IMR-90 (cell line): ENCODE measurements around the gene IGF2R. TPM values are rescaled to one million over a fixed set of nuclear protein-coding genes. Genes with fewer than 3 reads are reported as not detected.

Experiments used
- ATAC-seq: fragments of 200-7000 bp; cut with Tn5 transposase; 2 replicates; pipeline ENCODE4 v1.9.1; 2020; ENCODE audit warnings: low read depth, mild to moderate bottlenecking, moderate library complexity
- BruUV-seq: library from RNA; stranded (reverse); fragments of 400-500 nt; replicated peaks from 2 replicates; lab custom pipeline; 2021; lab: Mats Ljungman, UMichigan
- CTCF ChIA-PET: fragments of 300-600 bp; formaldehyde crosslinking; extraction: SDS; loops from one replicate; lab custom pipeline; 2021; ENCODE audit warnings: antibody characterized with exemption; lab: Yijun Ruan, JAX
- POLR2A ChIA-PET: fragments of 300-600 bp; sonication (Branson Sonifier 250); formaldehyde crosslinking; loops from one replicate; lab custom pipeline; 2022; ENCODE audit warnings: antibody characterized with exemption; ENCODE audit not compliant: unreplicated experiment; lab: Charles Lee
- DNase-seq: peaks from one replicate; pipeline ENCODE4 v3.0.0; 2013
- H2AFZ ChIP-seq: replicated peaks from 2 replicates; pipeline ENCODE3; 2013; ENCODE audit warnings: low read length, mild to moderate bottlenecking; ENCODE audit not compliant: poor library complexity
- H2AK5ac ChIP-seq: 2 replicates; pipeline ENCODE4 v1.6.1; 2013; ENCODE audit warnings: low read depth, low read length, inconsistent platforms
- H2AK9ac ChIP-seq: replicated peaks from 2 replicates; pipeline ENCODE3; 2013; ENCODE audit warnings: mild to moderate bottlenecking, low read depth, low read length, moderate library complexity; ENCODE audit not compliant: poor library complexity
- H2BK120ac ChIP-seq: 2 replicates; pipeline ENCODE4 v1.6.1; 2013; ENCODE audit warnings: low read depth, low read length, inconsistent platforms
- H2BK15ac ChIP-seq: 3 replicates; pipeline ENCODE4 v1.6.1; 2013; ENCODE audit warnings: low read depth, low read length, inconsistent platforms
- H2BK20ac ChIP-seq: 2 replicates; pipeline ENCODE4 v1.6.1; 2013; ENCODE audit warnings: low read depth, mild to moderate bottlenecking, inconsistent platforms, low read length, moderate library complexity
- H2BK5ac ChIP-seq: 2 replicates; pipeline ENCODE4 v1.6.1; 2013; ENCODE audit warnings: mild to moderate bottlenecking, low read depth, low read length, inconsistent platforms; ENCODE audit not compliant: poor library complexity, severe bottlenecking
- H3K14ac ChIP-seq: replicated peaks from 2 replicates; pipeline ENCODE4 v1.6.1; 2013; ENCODE audit warnings: low read depth, low read length, inconsistent platforms
- H3K18ac ChIP-seq: 2 replicates; pipeline ENCODE4 v1.6.1; 2013; ENCODE audit warnings: low read depth, low read length, control low read depth
- H3K23ac ChIP-seq: 2 replicates; pipeline ENCODE4 v1.6.1; 2013; ENCODE audit warnings: low read depth, low read length, inconsistent platforms
- H3K27ac ChIP-seq: 2 replicates; pipeline ENCODE4 v1.5.1; 2013; ENCODE audit warnings: mild to moderate bottlenecking, control low read depth, low read length; ENCODE audit not compliant: insufficient read depth
- H3K27me3 ChIP-seq: 2 replicates; pipeline ENCODE4 v1.6.1; 2013; ENCODE audit warnings: low read length; ENCODE audit not compliant: control insufficient read depth, insufficient read depth
- H3K36me3 ChIP-seq: 2 replicates; pipeline ENCODE4 v1.6.1; 2013; ENCODE audit warnings: low read length, mixed read lengths; ENCODE audit not compliant: control insufficient read depth, insufficient read depth
- H3K4ac ChIP-seq: 2 replicates; pipeline ENCODE4 v1.6.1; 2013; ENCODE audit warnings: low read depth, low read length, inconsistent platforms
- H3K4me1 ChIP-seq: 2 replicates; pipeline ENCODE4 v1.6.1; 2013; ENCODE audit warnings: low read length, mixed read lengths; ENCODE audit not compliant: control insufficient read depth, insufficient read depth
- H3K4me2 ChIP-seq: 2 replicates; pipeline ENCODE4 v1.6.1; 2013; ENCODE audit warnings: low read depth, mild to moderate bottlenecking, control low read depth, low read length, moderate library complexity
- H3K4me3 ChIP-seq: 2 replicates; pipeline ENCODE4 v1.5.1; 2013; ENCODE audit warnings: low read depth, mild to moderate bottlenecking, control low read depth, low read length, moderate library complexity; ENCODE audit not compliant: insufficient read depth
- H3K56ac ChIP-seq: 2 replicates; pipeline ENCODE4 v1.6.1; 2013; ENCODE audit warnings: low read length, inconsistent platforms; ENCODE audit not compliant: insufficient read depth; ENCODE audit errors: extremely low read depth
- H3K79me1 ChIP-seq, 2 experiments: 2 replicates each; pipeline ENCODE4 v1.6.1; 2013; ENCODE audit warnings: low read length in 2 of 2, inconsistent platforms in 1 of 2, low read depth in 1 of 2
- H3K9ac ChIP-seq: 2 replicates; pipeline ENCODE4 v1.6.1; 2013; ENCODE audit warnings: low read depth, low read length, control low read depth
- H3K9me1 ChIP-seq: 2 replicates; pipeline ENCODE4 v1.6.1; 2013; ENCODE audit warnings: low read length, inconsistent platforms; ENCODE audit not compliant: insufficient read depth
- H3K9me3 ChIP-seq: 2 replicates; pipeline ENCODE4 v1.6.1; 2013; ENCODE audit warnings: low read length; ENCODE audit not compliant: control insufficient read depth, insufficient read depth
- H4K20me1 ChIP-seq: 2 replicates; pipeline ENCODE4 v1.6.1; 2013; ENCODE audit warnings: low read length, inconsistent platforms; ENCODE audit not compliant: insufficient read depth
- H4K5ac ChIP-seq: 2 replicates; pipeline ENCODE4 v1.6.1; 2013; ENCODE audit warnings: mild to moderate bottlenecking, low read depth, low read length, control low read depth
- H4K8ac ChIP-seq, 2 experiments: 2 replicates each; pipeline ENCODE4 v1.6.1; 2013; ENCODE audit warnings: low read depth in 2 of 2, low read length in 2 of 2, control low read depth in 1 of 2, inconsistent platforms in 1 of 2
- H4K91ac ChIP-seq: 2 replicates; pipeline ENCODE4 v1.6.1; 2013; ENCODE audit warnings: low read depth, low read length, inconsistent platforms; ENCODE audit not compliant: insufficient read depth
- BHLHE40 ChIP-seq: fragments of 150-350 bp; IDR thresholded peaks from 2 replicates; pipeline ENCODE4 v1.6.1; 2016; ENCODE audit warnings: mild to moderate bottlenecking, low read depth, low read length
- CHD1 ChIP-seq: IDR thresholded peaks from 2 replicates; pipeline ENCODE4 v1.6.1; 2012; ENCODE audit warnings: low read depth, low read length, improper control_type of control experiment
- ELK1 ChIP-seq: fragments of 150-350 bp; IDR thresholded peaks from 2 replicates; pipeline ENCODE4 v1.6.1; 2016; ENCODE audit warnings: low read depth, mild to moderate bottlenecking, low read length, moderate library complexity, borderline replicate concordance
- FOS ChIP-seq: fragments of 150-350 bp; IDR thresholded peaks from 2 replicates; pipeline ENCODE4 v1.6.1; 2016; ENCODE audit warnings: low read depth, low read length
- MAFK ChIP-seq: IDR thresholded peaks from 2 replicates; pipeline ENCODE4 v1.6.1; 2012; ENCODE audit warnings: low read depth, low read length, improper control_type of control experiment
- MAZ ChIP-seq: IDR thresholded peaks from 2 replicates; pipeline ENCODE4 v1.6.1; 2012; ENCODE audit warnings: low read depth, mild to moderate bottlenecking, low read length, improper control_type of control experiment, moderate library complexity, borderline replicate concordance
- MXI1 ChIP-seq: IDR thresholded peaks from 2 replicates; pipeline ENCODE4 v1.6.1; 2012; ENCODE audit warnings: low read depth, mild to moderate bottlenecking, low read length, moderate library complexity, borderline replicate concordance
- NFE2L2 ChIP-seq: fragments of 150-350 bp; IDR thresholded peaks from 2 replicates; pipeline ENCODE4 v1.6.1; 2016; ENCODE audit warnings: low read depth, mild to moderate bottlenecking, low read length
- POLR2A ChIP-seq: IDR thresholded peaks from 2 replicates; pipeline ENCODE4 v1.6.1; 2012; ENCODE audit warnings: mild to moderate bottlenecking, low read depth, low read length
- RAD21 ChIP-seq: IDR thresholded peaks from 2 replicates; pipeline ENCODE4 v1.6.1; 2012; ENCODE audit warnings: low read length, improper control_type of control experiment
- RCOR1 ChIP-seq: IDR thresholded peaks from 2 replicates; pipeline ENCODE4 v1.6.1; 2012; ENCODE audit warnings: mild to moderate bottlenecking, low read length, improper control_type of control experiment; ENCODE audit not compliant: insufficient replicate concordance
- RFX5 ChIP-seq: IDR thresholded peaks from 2 replicates; pipeline ENCODE4 v1.8.0; 2012; ENCODE audit warnings: low read depth, mild to moderate bottlenecking, low read length, moderate library complexity
- SMC3 ChIP-seq: fragments of 150-350 bp; IDR thresholded peaks from 2 replicates; pipeline ENCODE4 v1.6.1; 2016; ENCODE audit warnings: low read depth, mild to moderate bottlenecking, antibody characterized with exemption, low read length, moderate library complexity
- USF2 ChIP-seq: fragments of 150-350 bp; IDR thresholded peaks from 2 replicates; pipeline ENCODE4 v1.6.1; 2017; ENCODE audit warnings: mild to moderate bottlenecking, antibody characterized with exemption, low read length, low read depth
- WGBS, 2 experiments: methylation state at CpG; one replicate each; pipeline versions ENCODE4 v1.1.5 to v1.1.7; 2013; ENCODE audit warnings: missing lambda C conversion rate in 2 of 2; ENCODE audit not compliant: insufficient read length in 1 of 2; ENCODE audit errors: extremely low coverage in 2 of 2; 5-methylcytosine and 5-hydroxymethylcytosine counted together
- dilution Hi-C: fragments of 300-500 bp; cut with HindIII; formaldehyde crosslinking; loops from one replicate; pipeline ENCODE4 v1.14.3; 2018; ENCODE audit warnings: low sequenced_read_pairs; ENCODE audit not compliant: unreplicated experiment
- in situ Hi-C: fragments of 300-500 bp; cut with MboI; formaldehyde crosslinking; loops from 3 replicates; pipeline ENCODE4 v1.14.3; 2019; ENCODE audit warnings: low sequenced_read_pairs, inconsistent platforms, mixed read lengths
- intact Hi-C: fragments of 100-400 bp; cut with micrococcal nuclease; formaldehyde crosslinking; loops from 2 replicates; pipeline ENCODE4 v1.10.0; 2022
- polyA plus RNA-seq, 3 experiments: library from polyadenylated mRNA; depleted of rRNA; stranded (reverse); fragments of >200 nt; gene quantifications; 2 replicates each; pipeline ENCODE4 v1.2.3, GENCODE V29; 2012; ENCODE audit warnings: low replicate concordance in 1 of 3
- total RNA-seq: library from RNA; depleted of rRNA; stranded (reverse); fragments of >200 nt; gene quantifications from 2 replicates; pipeline ENCODE4 v1.2.3, GENCODE V29; 2012
- TF ChIP-seq, protein P1 (sequence below): conservative IDR thresholded peaks from 2 replicates; pipeline ENCODE4 v1.5.1; 2012; ENCODE audit warnings: mild to moderate bottlenecking, low read depth, low read length, improper control_type of control experiment

The IGF2R gene
- total and polyA plus RNA-seq, 2 of the 4 experiments (the other 2 are of a cell fraction) = 33.2 to 41.4 TPM

DNA sequence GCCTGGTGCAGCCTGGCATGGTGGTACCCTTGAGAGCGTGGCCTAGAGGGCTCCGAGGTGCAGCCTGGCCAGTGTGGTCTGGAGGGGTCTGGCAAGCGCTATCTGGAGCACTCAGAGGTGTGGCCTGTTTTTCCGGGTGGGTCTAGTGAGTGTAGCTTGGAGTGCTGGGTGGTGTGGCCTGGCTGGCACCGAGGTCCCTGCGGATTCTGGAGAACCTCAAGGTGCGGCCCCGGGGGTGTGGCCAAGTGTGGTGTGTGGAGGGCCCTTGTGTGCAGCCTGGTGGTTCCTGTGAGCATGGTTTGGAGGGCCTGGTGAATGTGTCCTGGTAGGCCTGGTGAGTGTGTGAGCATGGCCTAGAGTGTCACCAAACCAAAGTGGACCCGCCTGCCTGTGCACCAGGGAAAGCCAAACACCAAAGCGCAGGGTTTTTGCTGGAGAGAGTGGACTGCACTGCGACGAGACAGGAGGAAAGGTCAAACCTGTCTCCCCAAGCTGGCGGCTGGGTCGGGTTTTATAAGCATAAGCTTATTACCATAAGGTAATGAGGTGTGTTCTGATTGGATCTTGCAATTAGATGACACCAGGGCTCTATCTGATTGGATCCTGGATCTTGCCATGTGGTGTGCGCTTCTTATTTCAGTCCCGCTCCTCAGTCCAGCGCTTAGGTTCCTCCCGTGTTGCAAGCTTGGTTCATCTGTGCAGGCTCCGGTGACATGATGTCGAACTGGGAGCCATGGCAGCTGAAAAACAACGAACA is 35.7 kb downstream of the IGF2R start:
- Histone ChIP-seq H3K9ac (no peak overlapping the region), H3K27me3 (no peaks in the 10 kb centered on the region), H3K18ac (no peak overlapping the region), H4K91ac (no peak overlapping the region), H3K56ac (no peak overlapping the region), H2AK9ac (no peak overlapping the region), H3K4ac (no peak overlapping the region), H3K4me3 (no peak overlapping the region), H3K14ac (no peak overlapping the region), H2BK120ac (no peak overlapping the region), H2AK5ac (no peak overlapping the region), H2BK15ac (no peak overlapping the region), H3K27ac (no peak overlapping the region), H3K9me1 (peaks cover 8% of the 10 kb centered on the region; the same call in 1 of the 2 replicates), H4K5ac (no peak overlapping the region), H3K4me2 (no peak overlapping the region), H4K20me1 (peaks cover 68% of the 10 kb centered on the region), H4K8ac (no peak overlapping the region), H2AFZ (no peak overlapping the region), H3K4me1 (peaks cover 2% of the 10 kb centered on the region; the same call in 1 of the 2 replicates), H2BK5ac (no peak overlapping the region), H3K79me1 (peaks cover 26 to 63% of the 10 kb centered on the region in 2 experiments), H3K23ac (no peak overlapping the region), H3K9me3 (peaks cover 3% of the 10 kb centered on the region; the same call in 1 of the 2 replicates), H3K36me3 (peaks cover 6% of the 10 kb centered on the region), H2BK20ac (no peak overlapping the region)
- in situ Hi-C loops = no loop called here
- CTCF ChIA-PET = no interaction called here
- POLR2A ChIA-PET = no interaction called here
- dilution Hi-C loops = no loop called here
- intact Hi-C loops = loop anchor here (5.0 kb wide), 1 partner anchor 32 kb away; no protein-coding TSS in a partner anchor
- no peak for DNase-seq
- ATAC-seq = no peak
- no TSS peak for BruUV-seq
- 93% methylated on average over 3 of the region's 21 CpGs; no CpG with 5 or more reads in 1 of the 2 experiments for whole genome bisulfite sequencing, 2 experiments
- TF ChIP-seq MAZ (no peak), SMC3 (no peak), USF2 (no peak), RCOR1 (no peak), BHLHE40 (no peak), ELK1 (no peak), MAFK (no peak), RFX5 (no peak), MXI1 (no peak), FOS (no peak), NFE2L2 (no peak), POLR2A (no peak), CHD1 (no peak), RAD21 (no peak)
- TF ChIP-seq, protein P1, sequence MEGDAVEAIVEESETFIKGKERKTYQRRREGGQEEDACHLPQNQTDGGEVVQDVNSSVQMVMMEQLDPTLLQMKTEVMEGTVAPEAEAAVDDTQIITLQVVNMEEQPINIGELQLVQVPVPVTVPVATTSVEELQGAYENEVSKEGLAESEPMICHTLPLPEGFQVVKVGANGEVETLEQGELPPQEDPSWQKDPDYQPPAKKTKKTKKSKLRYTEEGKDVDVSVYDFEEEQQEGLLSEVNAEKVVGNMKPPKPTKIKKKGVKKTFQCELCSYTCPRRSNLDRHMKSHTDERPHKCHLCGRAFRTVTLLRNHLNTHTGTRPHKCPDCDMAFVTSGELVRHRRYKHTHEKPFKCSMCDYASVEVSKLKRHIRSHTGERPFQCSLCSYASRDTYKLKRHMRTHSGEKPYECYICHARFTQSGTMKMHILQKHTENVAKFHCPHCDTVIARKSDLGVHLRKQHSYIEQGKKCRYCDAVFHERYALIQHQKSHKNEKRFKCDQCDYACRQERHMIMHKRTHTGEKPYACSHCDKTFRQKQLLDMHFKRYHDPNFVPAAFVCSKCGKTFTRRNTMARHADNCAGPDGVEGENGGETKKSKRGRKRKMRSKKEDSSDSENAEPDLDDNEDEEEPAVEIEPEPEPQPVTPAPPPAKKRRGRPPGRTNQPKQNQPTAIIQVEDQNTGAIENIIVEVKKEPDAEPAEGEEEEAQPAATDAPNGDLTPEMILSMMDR = no peak
